Smooth muscle cell (in vitro differentiated cells): Measurements from ENCODE around the gene TNFSF4. TPM values are rescaled to one million over a fixed set of nuclear protein-coding genes. Genes with fewer than 3 reads are reported as not detected.

Experiments
- DNase-seq: peaks from one replicate; lab custom pipeline; 2025; ENCODE audit not compliant: unreplicated experiment; lab: John Stamatoyannopoulos, UW
- H2AFZ ChIP-seq: fragments of 200-600 bp; sonication (generic); 2 replicates; pipeline ENCODE4 v1.6.0; 2016; ENCODE audit warnings: antibody characterized with exemption, low read depth, mild to moderate bottlenecking
- H3F3A ChIP-seq: fragments of 200-600 bp; sonication (generic); 2 replicates; pipeline ENCODE4 v1.6.0; 2017; ENCODE audit warnings: antibody characterized with exemption, low read depth
- H3K27ac ChIP-seq: fragments of 200-600 bp; sonication (generic); 2 replicates; pipeline ENCODE4 v1.5.1; 2016; ENCODE audit warnings: low read depth, mild to moderate bottlenecking
- H3K27me3 ChIP-seq: fragments of 200-600 bp; sonication (generic); 2 replicates; pipeline ENCODE4 v1.6.1; 2016; ENCODE audit warnings: low read depth, mild to moderate bottlenecking
- H3K36me3 ChIP-seq: fragments of 200-600 bp; sonication (generic); 2 replicates; pipeline ENCODE4 v1.5.1; 2016; ENCODE audit warnings: low read depth
- H3K4me1 ChIP-seq: fragments of 200-600 bp; sonication (generic); 2 replicates; pipeline ENCODE4 v1.5.1; 2016; ENCODE audit warnings: low read depth
- H3K4me2 ChIP-seq: fragments of 200-600 bp; sonication (generic); 2 replicates; pipeline ENCODE4 v1.6.0; 2016; ENCODE audit warnings: mild to moderate bottlenecking
- H3K4me3 ChIP-seq: fragments of 200-600 bp; sonication (generic); 2 replicates; pipeline ENCODE4 v1.5.1; 2016; ENCODE audit warnings: mild to moderate bottlenecking
- H3K79me2 ChIP-seq: fragments of 200-600 bp; sonication (generic); 2 replicates; pipeline ENCODE4 v1.6.0; 2016; ENCODE audit warnings: low read depth, mild to moderate bottlenecking
- H3K9ac ChIP-seq: fragments of 200-600 bp; sonication (generic); 2 replicates; pipeline ENCODE4 v1.6.0; 2016; ENCODE audit warnings: low read depth
- H3K9me3 ChIP-seq: fragments of 200-600 bp; sonication (generic); replicated peaks from 2 replicates; pipeline ENCODE4 v1.5.1; 2016; ENCODE audit warnings: low read depth
- H4K20me1 ChIP-seq: fragments of 200-600 bp; sonication (generic); 2 replicates; pipeline ENCODE4 v1.6.0; 2016; ENCODE audit warnings: low read depth
- WGBS: methylation state at CpG from one replicate; pipeline ENCODE4 v1.1.7; 2016; ENCODE audit warnings: low lambda C conversion rate; 5-methylcytosine and 5-hydroxymethylcytosine counted together
- polyA plus RNA-seq: library from polyadenylated mRNA; unstranded; fragments of >200 nt; fragmentation: Nextera tagmentation; extraction: Ambion mirVana; gene quantifications from 2 replicates; pipeline ENCODE4 v1.2.1, GENCODE V29; 2016
- total RNA-seq: library from RNA; depleted of rRNA; stranded (reverse); fragments of >200 nt; gene quantifications from 2 replicates; pipeline ENCODE4 v1.2.3, GENCODE V29; 2014
- TF ChIP-seq, protein P1 (sequence below): fragments of 200-600 bp; sonication (generic); IDR thresholded peaks from 2 replicates; pipeline ENCODE4 v1.5.1; 2017; ENCODE audit warnings: borderline replicate concordance, mild to moderate bottlenecking, antibody characterized with exemption; ENCODE audit not compliant: insufficient read depth, poor library complexity, severe bottlenecking

Gene TNFSF4
- total and polyA plus RNA-seq, 2 experiments from 2014 or later: 1.0 to 4.5 TPM

DNA sequence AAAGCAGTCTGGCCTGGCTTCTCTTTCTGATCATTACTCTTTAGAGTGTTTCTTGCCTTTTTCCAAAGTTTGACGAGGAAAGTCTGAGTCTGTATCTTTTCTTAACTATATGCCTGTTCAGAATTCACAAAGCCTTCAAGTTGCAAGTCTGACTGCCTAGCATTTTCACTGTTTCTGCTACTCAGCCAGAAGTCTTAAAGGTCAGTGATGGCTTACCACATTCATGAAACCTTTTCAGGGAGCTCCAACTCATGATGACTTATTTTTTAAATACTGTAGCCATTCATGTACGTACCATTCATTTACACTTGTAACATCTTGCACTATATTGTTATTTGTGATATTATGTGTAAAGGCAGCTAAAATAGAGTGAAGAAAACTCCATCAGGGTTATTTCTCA, 58.2 kb downstream of the TNFSF4 start:
- Histone ChIP-seq H3K9ac (no peak overlapping the region), H3K4me2 (no peak overlapping the region), H3K4me3 (no peak overlapping the region), H3K9me3 (no peaks in the 10 kb centered on the region), H4K20me1 (no peaks in the 10 kb centered on the region), H3K79me2 (no peaks in the 10 kb centered on the region), H3K27me3 (no peaks in the 10 kb centered on the region), H3K27ac (no peak overlapping the region), H3K4me1 (no peaks in the 10 kb centered on the region), H3F3A (no peaks in the 10 kb centered on the region), H2AFZ (no peak overlapping the region), H3K36me3 (no peaks in the 10 kb centered on the region)
- 98% methylated on average over 2 of the region's 2 CpGs for WGBS
- TF ChIP-seq, protein P1, sequence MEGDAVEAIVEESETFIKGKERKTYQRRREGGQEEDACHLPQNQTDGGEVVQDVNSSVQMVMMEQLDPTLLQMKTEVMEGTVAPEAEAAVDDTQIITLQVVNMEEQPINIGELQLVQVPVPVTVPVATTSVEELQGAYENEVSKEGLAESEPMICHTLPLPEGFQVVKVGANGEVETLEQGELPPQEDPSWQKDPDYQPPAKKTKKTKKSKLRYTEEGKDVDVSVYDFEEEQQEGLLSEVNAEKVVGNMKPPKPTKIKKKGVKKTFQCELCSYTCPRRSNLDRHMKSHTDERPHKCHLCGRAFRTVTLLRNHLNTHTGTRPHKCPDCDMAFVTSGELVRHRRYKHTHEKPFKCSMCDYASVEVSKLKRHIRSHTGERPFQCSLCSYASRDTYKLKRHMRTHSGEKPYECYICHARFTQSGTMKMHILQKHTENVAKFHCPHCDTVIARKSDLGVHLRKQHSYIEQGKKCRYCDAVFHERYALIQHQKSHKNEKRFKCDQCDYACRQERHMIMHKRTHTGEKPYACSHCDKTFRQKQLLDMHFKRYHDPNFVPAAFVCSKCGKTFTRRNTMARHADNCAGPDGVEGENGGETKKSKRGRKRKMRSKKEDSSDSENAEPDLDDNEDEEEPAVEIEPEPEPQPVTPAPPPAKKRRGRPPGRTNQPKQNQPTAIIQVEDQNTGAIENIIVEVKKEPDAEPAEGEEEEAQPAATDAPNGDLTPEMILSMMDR: no peak
- no peak for DNase-seq

DNA sequence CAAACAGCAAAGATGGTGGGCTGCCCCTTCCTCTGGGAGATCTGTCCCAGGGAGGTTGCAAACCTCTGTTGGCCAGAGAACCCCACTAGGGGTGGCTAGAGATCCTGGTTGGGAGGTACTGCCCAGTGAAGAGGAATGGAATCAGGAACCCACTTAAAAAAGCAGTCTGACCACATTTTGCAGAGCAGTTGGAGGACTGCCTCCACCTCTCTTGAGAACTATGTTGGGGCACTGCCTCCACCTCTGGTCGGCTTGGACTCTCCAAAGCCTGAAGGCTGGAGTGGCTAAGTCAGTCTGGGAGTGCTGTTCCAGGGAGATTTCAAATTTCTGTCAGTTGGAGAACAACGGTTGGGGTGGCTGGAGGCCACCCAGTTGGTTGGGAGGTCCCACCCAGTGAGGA, 58.6 kb downstream of the TNFSF4 start:
- TF ChIP-seq, protein P1: no peak
- H4K20me1 ChIP-seq: no peaks in the 10 kb centered on the region
- H3K4me1 ChIP-seq: no peaks in the 10 kb centered on the region
- no peaks in the 10 kb centered on the region for H3K36me3 ChIP-seq
- no peak overlapping the region for H3K4me2 ChIP-seq
- no peak for DNase-seq
- 89% methylated on average over 2 of the region's 2 CpGs for WGBS
- H3K27ac ChIP-seq: no peak overlapping the region
- no peaks in the 10 kb centered on the region for H3K79me2 ChIP-seq
- no peaks in the 10 kb centered on the region for H3K9me3 ChIP-seq
- H2AFZ ChIP-seq: no peak overlapping the region
- H3F3A ChIP-seq: no peaks in the 10 kb centered on the region
- H3K4me3 ChIP-seq: no peak overlapping the region
- H3K9ac ChIP-seq: no peak overlapping the region
- no peaks in the 10 kb centered on the region for H3K27me3 ChIP-seq

DNA sequence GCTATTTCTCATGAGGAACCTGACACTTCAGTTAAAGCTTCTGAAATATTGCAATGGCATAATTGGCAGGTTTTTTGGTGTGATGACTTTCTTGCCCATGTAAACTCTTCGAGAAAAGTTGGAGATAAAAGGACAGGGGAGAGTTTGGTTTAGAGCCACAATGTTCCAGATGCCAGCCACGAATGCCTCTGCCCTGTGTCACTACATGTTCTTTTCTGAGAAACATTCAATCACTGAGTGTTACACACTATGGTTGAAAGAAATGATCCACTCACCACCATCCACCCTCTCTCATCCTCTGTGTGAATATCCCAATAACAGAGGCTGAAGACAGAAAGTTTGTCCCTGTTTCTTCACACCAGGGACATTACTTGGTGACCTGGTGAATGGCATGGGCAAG, 66.4 kb downstream of the TNFSF4 start:
- Histone ChIP-seq H4K20me1 (no peaks in the 10 kb centered on the region), H3K4me2 (no peak overlapping the region), H3F3A (no peaks in the 10 kb centered on the region), H3K4me3 (no peak overlapping the region), H3K9ac (no peak overlapping the region), H3K27ac (no peak overlapping the region), H3K4me1 (no peaks in the 10 kb centered on the region), H3K9me3 (no peaks in the 10 kb centered on the region), H3K27me3 (no peaks in the 10 kb centered on the region), H2AFZ (no peak overlapping the region), H3K36me3 (no peaks in the 10 kb centered on the region), H3K79me2 (no peaks in the 10 kb centered on the region)
- TF ChIP-seq, protein P1: no peak
- DNase-seq: no peak
- 90% methylated on average over 2 of the region's 2 CpGs for WGBS

DNA sequence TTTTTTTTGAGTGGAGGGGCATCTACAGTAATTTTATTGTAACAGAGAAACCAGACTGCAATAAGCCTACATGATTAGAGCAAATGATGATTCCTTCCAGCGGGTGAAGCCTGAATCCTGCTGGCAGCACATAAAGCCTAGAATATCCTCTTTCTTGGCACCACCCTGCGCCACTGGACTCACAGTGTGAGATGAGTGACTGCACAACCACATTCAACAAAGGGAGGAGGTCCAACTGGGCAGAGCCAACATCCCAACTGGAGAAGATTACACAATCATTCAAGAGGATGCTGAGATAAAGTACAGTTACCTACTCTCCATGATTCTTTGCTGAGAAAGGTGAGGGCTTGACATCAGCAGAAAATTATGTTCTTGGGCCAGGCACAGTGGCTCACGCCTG, 67.4 kb downstream of the TNFSF4 start:
- TF ChIP-seq, protein P1: no peak
- no peak overlapping the region for H3K27ac ChIP-seq
- no peak overlapping the region for H3K4me2 ChIP-seq
- H3K9me3 ChIP-seq: no peaks in the 10 kb centered on the region
- no peaks in the 10 kb centered on the region for H3F3A ChIP-seq
- no peak for DNase-seq
- no peaks in the 10 kb centered on the region for H4K20me1 ChIP-seq
- no peaks in the 10 kb centered on the region for H3K79me2 ChIP-seq
- WGBS: 97% methylated on average over 3 of the region's 3 CpGs
- no peak overlapping the region for H2AFZ ChIP-seq
- H3K4me3 ChIP-seq: no peak overlapping the region
- no peak overlapping the region for H3K9ac ChIP-seq
- H3K27me3 ChIP-seq: no peaks in the 10 kb centered on the region
- no peaks in the 10 kb centered on the region for H3K4me1 ChIP-seq
- H3K36me3 ChIP-seq: no peaks in the 10 kb centered on the region
